K562 (cell line): ENCODE measurements around the gene PRSS38. TPM values are rescaled to one million over a fixed set of nuclear protein-coding genes. Genes with fewer than 3 reads are reported as not detected.

Experiments used
- BCL6 ChIP-seq: fragments of 250-450 bp; sonication (Bioruptor Pico); IDR thresholded peaks from 2 replicates; pipeline ENCODE4 v1.4.0; 2020
- BHLHE40 ChIP-seq: IDR thresholded peaks from 2 replicates; pipeline ENCODE4 v1.6.1; 2011; ENCODE audit warnings: low read length, improper control_type of control experiment
- CCNT2 ChIP-seq: IDR thresholded peaks from 2 replicates; pipeline ENCODE4 v1.6.1; 2011; ENCODE audit warnings: borderline replicate concordance, low read depth, mild to moderate bottlenecking, moderate library complexity, mixed read lengths, low read length; ENCODE audit not compliant: insufficient read length; ENCODE audit errors: extremely low read depth
- CTCFL ChIP-seq: IDR thresholded peaks from 2 replicates; pipeline ENCODE4 v1.6.1; 2011; ENCODE audit warnings: borderline replicate concordance, low read depth, mild to moderate bottlenecking, moderate library complexity, low read length; ENCODE audit not compliant: insufficient read depth, poor library complexity, severe bottlenecking
- HDAC3 ChIP-seq: fragments of 450-650 bp; IDR thresholded peaks from 2 replicates; pipeline ENCODE4 v1.6.1; 2018; ENCODE audit warnings: borderline replicate concordance, mild to moderate bottlenecking, moderate library complexity; ENCODE audit not compliant: partially characterized antibody
- KDM4B ChIP-seq, 2 experiments: fragments of 450-650 bp in 1 of 2; sonication (generic) in 1 of 2; IDR thresholded peaks; 2 replicates each; pipeline ENCODE4 v1.6.1; 2016 to 2017; ENCODE audit warnings: borderline replicate concordance in 2 of 2, antibody characterized with exemption in 1 of 2, low read depth in 1 of 2, mild to moderate bottlenecking in 1 of 2
- MYNN ChIP-seq, 2 experiments: sonication (generic); formaldehyde crosslinking in 1 of 2; IDR thresholded peaks; 2 replicates each; pipeline versions ENCODE4 v1.5.0 to v1.6.1; 2016 to 2020; ENCODE audit warnings: antibody characterized with exemption in 1 of 2, missing genetic modification reagents in 1 of 2
- PBX2 ChIP-seq, 2 experiments: IDR thresholded peaks in 1 of 2; conservative IDR thresholded peaks in 1 of 2; 2 replicates each; pipeline ENCODE4 v1.6.1; 2016; ENCODE audit warnings: low read depth in 2 of 2, mild to moderate bottlenecking in 1 of 2, missing compliant biosample characterization in 1 of 2, missing genetic modification characterization in 1 of 2, moderate library complexity in 1 of 2
- PCBP1 ChIP-seq: fragments of 200-400 bp; formaldehyde crosslinking; IDR thresholded peaks from 2 replicates; pipeline ENCODE4 v1.6.1; 2018; ENCODE audit warnings: mild to moderate bottlenecking, low read depth, low read length; ENCODE audit not compliant: poor library complexity, severe bottlenecking
- TAF9B ChIP-seq: fragments of 450-650 bp; IDR thresholded peaks from 2 replicates; pipeline ENCODE4 v1.6.1; 2018; ENCODE audit warnings: mild to moderate bottlenecking; ENCODE audit not compliant: partially characterized antibody
- THAP12 ChIP-seq: fragments of 250-450 bp; sonication (Bioruptor Pico); IDR thresholded peaks from 2 replicates; pipeline ENCODE4 v1.9.0; 2021; ENCODE audit warnings: mild to moderate bottlenecking, inconsistent platforms
- U2AF2 ChIP-seq: fragments of 200-400 bp; formaldehyde crosslinking; optimal IDR thresholded peaks from 2 replicates; pipeline ENCODE3; 2017; ENCODE audit warnings: low read depth, mild to moderate bottlenecking, low read length
- XRCC5 ChIP-seq: fragments of 200-400 bp; formaldehyde crosslinking; IDR thresholded peaks from 2 replicates; pipeline ENCODE4 v1.6.1; 2017; ENCODE audit warnings: low read depth, mild to moderate bottlenecking, low read length
- ZBTB49 ChIP-seq: sonication (generic); formaldehyde crosslinking; IDR thresholded peaks from 2 replicates; pipeline ENCODE4 v1.8.0; 2022; ENCODE audit warnings: missing genetic modification reagents, mild to moderate bottlenecking, borderline replicate concordance
- ZNF449 ChIP-seq: fragments of 250-450 bp; sonication (Bioruptor Pico); IDR thresholded peaks from 2 replicates; pipeline ENCODE4 v1.8.0; 2022; ENCODE audit warnings: moderate library complexity, mild to moderate bottlenecking, inconsistent platforms
- polyA plus RNA-seq, 8 experiments: library from polyadenylated mRNA; depleted of rRNA in 4 of 8; stranded (reverse) in 5 of 8; unstranded in 3 of 8; fragments of >200 nt; fragmentation: Nextera tagmentation in 2 of 8; fragmentation: Illumina TruSeq in 1 of 8; extraction: Ambion mirVana in 2 of 8; extraction: Trizol in 1 of 8; gene quantifications; 2 replicates each; pipeline versions ENCODE4 v1.2.1 to v1.2.3, GENCODE V29; 2011 to 2014; ENCODE audit warnings: inconsistent platforms in 1 of 8, missing spikeins in 1 of 8
- total RNA-seq, 7 experiments: library from RNA; depleted of rRNA in 6 of 7; stranded (reverse); fragments of >200 nt in 6 of 7; fragmentation: Illumina TruSeq in 2 of 7; extraction: Trizol in 2 of 7; gene quantifications; 2 replicates each; pipeline versions ENCODE4 v1.2.1 to v1.2.3, GENCODE V29; 2011 to 2021; ENCODE audit warnings: low replicate concordance in 1 of 7

PRSS38 gene
- total and polyA plus RNA-seq, 9 of the 15 experiments (the other 6 are each of a cell fraction or from before 2014, with no cell fraction given), result 0.09 to 0.14 TPM; not detected in 7

GRCh38 chr1:227848430-227848932, 33.0 kb downstream of the PRSS38 start (continued):
- TF ChIP-seq PBX2 (CRISPR knock-in tag; IDR thresholded peaks at IDR 0.05; ENCODE audit: low read depth), result no peak
- TF ChIP-seq PBX2 (tag; conservative IDR thresholded peaks at IDR 0.05; ENCODE audit: low read depth), result no peak
- TF ChIP-seq ZNF449, result no peak
- peak; percentile 85 for TF ChIP-seq HDAC3
- no peak for TF ChIP-seq ZBTB49
- no peak for TF ChIP-seq CTCFL
- TF ChIP-seq PCBP1, result no peak
- TF ChIP-seq XRCC5, result no peak
- no peak for TF ChIP-seq CCNT2
- TF ChIP-seq U2AF2, result no peak
- no peak for TF ChIP-seq THAP12 (CRISPR knock-in tag)
- TF ChIP-seq KDM4B (IDR thresholded peaks at IDR 0.05; ENCODE audit: borderline replicate concordance in 2 of 2, low read depth in 1 of 2), result no peak
- no peak for TF ChIP-seq MYNN (IDR thresholded peaks at IDR 0.05)
- no peak for TF ChIP-seq MYNN (CRISPR knock-in tag; IDR thresholded peaks at IDR 0.05)
- TF ChIP-seq TAF9B, result no peak
- no peak for TF ChIP-seq BCL6 (CRISPR knock-in tag)
- no peak for TF ChIP-seq BHLHE40
